Activated naive CD4-positive, alpha-beta T cell treated with anti-CD3 and anti-CD28 coated beads, Interleukin-2, amount 50 U/mL, for 16 hours (primary cell): ENCODE data around the gene KRT6B.
"Not testable (repeated sequence)": the region's sequence is repeated elsewhere in the genome, so short reads cannot be mapped to it uniquely, and the experiment has no call there.

Experiments used
- DNase-seq: peaks from one replicate; pipeline ENCODE4 v3.0.0-alpha.2; 2020

The KRT6B gene

DNA sequence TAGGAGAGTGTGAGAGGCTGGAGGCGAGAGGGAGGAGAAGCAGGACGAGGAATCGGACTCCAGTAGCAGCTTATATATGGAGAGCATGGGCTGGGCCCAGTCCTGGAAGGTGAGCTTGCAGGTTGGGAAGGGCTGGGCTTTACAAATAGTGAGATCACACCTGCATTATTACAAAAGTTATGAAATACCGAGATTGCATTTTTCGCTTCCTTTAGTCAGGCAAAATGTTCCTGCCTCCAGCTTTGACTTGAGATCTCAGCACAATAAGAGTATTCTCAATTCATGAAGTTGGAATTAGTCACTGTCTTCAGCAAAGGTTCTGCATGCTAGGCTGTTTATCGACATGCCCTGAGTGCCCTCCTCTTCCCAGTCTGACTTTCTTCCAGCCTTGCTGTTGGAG is at the start of gene KRT6B:
Gene KRT6B (minus strand): TSS at position 46 of the 400 bp plus-strand sequence. CDS start 68 bp downstream, outside the sequence.
- no peak for DNase-seq

- no peak for DNase-seq
Observed at GRCh38 chr12:52501490-52501889, 49.5 kb upstream of the KRT6B start.

- not testable (repeated sequence) for DNase-seq
Observed at GRCh38 chr12:52500574-52500973, 48.6 kb upstream of the KRT6B start.

- no peak for DNase-seq
Observed at GRCh38 chr12:52499806-52500560, 48.0 kb upstream of the KRT6B start.

- no peak for DNase-seq
Observed at GRCh38 chr12:52498946-52499345, 47.0 kb upstream of the KRT6B start.

DNA sequence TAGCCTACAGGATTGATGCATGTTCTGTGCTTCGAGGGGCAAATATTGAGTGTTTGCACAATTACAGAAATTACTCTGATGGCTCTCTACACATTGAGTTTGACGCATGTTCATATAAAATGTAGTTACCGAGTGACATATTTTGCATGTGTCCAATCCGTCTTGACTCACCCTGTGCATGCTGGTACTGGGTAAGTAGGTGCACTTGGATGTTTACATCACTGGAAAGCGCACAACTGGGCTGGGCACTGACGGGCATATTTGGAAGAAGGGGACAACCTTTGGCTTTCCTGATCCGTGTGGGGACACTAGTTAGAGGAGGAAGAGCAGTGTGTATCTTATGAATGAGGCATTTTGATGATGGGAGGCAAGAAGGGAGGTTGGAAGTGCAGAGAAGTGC is 46.0 kb upstream of the KRT6B start:
- DNase-seq, result no peak

DNA sequence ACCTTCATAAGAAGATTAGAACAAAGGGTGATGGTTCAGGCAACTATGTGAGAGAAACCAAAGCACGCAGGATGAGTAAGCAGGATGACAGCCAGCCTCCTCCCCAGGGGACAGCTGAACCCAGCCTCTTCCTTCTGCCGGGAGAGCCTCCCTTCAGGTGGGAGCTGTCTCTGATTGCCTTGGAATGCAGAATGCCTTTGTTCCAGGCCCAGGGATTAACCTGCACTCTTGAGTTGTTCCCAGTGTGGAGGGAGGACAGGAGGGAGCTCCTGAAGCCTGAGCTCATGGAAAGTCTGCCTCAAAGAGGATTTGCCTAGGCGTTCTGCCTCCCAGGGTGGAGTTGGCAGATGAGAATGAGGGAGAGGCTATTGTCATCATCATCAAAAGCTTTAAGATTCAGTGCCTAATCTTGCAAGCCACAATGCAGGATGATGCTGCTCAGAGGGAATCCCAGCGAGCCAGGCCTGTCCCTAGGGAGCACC is 44.7 kb upstream of the KRT6B start:
- no peak for DNase-seq

DNA sequence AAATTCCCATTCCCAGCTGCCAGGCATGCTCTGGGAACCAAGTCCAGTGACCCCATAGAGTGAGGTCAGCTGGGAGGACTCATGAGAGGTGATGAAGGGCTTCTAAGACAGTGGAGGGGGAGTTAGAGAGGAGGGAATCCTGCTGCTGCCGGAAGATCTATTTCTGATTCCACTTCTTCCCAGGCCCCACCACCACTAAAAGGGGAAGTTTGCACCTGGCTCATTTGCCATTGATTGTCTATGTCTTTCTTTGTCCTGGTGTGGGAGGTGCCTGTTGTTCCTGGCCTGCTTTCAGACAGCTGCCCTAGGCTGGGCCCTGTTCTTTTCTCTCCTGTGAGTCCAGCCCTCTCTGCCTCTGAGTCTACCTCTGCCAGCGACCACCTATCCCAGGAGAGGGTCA is 44.1 kb upstream of the KRT6B start:
- no peak for DNase-seq

DNA sequence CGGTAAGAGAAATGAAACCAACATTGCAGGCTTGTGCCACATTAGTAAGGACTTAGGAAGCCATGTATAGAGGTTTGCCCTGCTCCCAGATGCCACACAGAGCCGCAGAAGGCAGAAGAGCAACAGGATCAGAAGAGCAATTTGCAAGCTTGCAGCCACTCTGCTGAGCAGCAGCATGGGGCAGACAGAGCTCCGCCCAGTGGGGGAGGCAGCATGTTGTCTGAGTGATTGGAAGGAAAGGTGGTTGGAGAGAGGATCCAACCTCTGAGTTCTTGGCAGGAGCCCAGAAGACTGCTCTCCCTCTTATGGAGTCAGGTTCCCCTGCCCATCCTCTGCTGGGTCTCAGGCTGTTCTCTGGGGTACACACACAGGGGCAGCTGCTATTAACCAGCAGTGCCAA is 43.4 kb upstream of the KRT6B start:
- no peak for DNase-seq

DNA sequence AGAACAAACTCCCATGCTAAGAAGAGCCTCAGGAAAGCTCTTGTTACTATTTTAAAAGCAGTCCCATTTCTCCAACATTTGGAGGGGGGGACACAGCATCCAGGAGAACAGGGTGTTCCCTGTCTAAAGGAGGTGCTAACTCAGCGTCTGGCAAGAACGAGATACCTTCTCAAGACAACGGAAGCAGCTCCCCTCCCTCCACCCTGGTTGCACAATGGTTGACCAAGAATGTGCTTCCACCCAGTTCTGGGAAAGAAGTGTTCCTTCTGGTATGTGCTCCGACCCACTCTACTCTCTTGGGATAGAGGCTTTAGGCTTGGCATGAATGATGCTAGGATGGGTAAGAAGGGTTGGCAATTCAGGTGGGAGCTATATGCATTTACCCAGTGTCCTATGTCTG is 42.6 kb upstream of the KRT6B start:
- DNase-seq, result no peak

DNA sequence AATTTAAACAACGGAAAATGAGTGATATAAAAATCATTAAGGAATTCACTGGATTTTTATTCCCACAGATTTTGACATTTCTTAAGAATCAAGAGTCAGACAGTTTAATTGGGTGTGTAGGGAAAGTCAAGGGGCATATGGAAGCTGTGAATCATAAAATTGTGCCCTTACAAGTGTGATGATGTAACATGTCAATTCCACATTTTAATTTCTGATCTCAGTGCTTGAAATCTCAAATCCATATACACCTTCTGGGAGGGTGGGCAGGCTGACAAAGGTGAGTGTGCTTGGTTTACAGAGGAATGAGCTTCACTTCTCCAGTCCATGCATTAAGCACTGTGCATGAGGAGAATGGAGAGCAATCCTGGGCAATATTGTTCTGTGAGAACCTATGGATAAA is 42.2 kb upstream of the KRT6B start:
- no peak for DNase-seq

DNA sequence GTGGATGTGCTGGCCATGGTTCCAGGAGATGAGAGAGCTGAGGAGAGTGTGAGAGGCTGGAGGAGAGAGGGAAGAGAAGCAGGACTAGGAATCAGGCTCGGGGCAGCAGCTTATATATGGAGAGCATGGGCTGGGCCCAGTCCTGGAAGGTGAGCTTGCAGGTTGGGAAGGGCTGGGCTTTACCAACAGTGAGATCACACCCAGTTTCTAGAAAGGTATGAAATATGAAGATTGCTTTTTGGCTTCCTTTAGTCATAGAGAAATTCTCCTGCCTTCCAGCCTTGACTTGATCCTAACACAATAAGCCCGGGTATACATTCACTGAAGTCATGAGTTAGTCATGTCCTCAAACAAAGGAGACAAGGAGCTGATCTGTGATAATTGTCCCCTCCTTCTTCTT is 41.2 kb upstream of the KRT6B start, which contains the start of gene KRT6A:
Gene KRT6A (minus strand): TSS at position 86 of the 400 bp plus-strand sequence. CDS start 69 bp downstream, at position 17.
- no peak for DNase-seq

- not testable (repeated sequence) for DNase-seq
Observed at GRCh38 chr12:52492405-52492804, 40.5 kb upstream of the KRT6B start.

DNA sequence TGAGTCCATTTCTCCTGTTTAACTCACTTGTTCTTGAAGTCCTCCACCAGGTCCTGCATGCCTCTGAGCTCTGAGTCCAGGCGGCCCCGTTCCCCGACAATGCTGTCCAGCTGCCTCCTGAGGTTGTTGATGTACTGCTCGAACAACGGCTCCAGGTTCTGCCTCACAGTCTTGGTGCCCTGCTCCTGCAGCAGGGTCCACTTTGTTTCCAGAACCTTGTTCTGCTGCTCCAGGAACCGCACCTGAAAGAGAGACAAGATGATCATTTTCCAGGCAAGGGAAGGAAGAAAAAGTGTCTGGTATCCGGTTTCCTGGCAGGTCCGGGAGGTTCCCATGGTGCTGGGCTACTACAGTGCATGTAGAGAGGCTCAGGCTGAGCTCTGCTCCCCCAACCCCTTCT is 39.5 kb upstream of the KRT6B start:
- DNase-seq, result not testable (repeated sequence)

DNA sequence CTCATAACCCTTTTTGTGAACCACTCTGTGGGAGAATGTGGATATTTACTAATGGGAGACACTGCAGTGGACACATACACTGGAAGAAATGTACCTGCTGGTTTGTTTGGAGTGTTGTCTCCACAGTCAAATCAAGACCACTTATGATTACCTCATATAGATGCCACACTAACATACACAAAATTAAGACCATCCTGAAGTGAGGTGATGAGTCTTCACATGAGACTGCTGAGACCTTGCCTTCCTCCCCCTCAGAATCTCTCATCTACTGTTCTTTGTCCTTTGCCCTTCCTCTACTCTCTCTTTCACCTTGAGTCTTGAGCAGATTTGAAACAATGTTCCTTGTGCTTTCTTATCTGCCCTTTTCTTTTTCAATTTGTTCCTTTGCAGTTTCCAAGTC is 36.8 kb upstream of the KRT6B start:
- DNase-seq, result no peak

- not testable (repeated sequence) for DNase-seq
Observed at GRCh38 chr12:52487744-52488443, 35.9 kb upstream of the KRT6B start.

DNA sequence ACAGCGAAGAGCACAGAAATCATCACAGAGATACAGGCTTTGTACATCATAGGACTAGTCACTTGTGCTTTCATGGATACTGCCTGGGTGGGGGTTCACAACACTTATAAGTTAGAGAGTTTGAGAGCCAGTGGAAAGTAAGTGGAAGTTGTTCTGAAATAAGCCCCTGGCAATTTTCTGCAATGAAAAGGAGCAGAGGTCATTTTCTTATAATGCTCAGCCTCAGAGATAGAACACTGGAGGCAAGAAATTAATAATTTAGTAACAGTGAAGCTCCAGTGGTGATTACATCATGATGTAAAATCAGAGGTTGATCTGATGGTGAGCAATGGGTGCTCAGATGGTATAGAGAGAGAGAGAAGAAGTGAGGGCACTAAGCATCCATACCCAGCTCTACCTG is 35.3 kb upstream of the KRT6B start:
- no peak for DNase-seq

- no peak for DNase-seq
Observed at GRCh38 chr12:52486166-52487105, 34.5 kb upstream of the KRT6B start.

- no peak for DNase-seq
Observed at GRCh38 chr12:52480073-52480472, 28.1 kb upstream of the KRT6B start.

GRCh38 chr12:52477651-52478050 is 25.7 kb upstream of the KRT6B start:
- no peak for DNase-seq

DNA sequence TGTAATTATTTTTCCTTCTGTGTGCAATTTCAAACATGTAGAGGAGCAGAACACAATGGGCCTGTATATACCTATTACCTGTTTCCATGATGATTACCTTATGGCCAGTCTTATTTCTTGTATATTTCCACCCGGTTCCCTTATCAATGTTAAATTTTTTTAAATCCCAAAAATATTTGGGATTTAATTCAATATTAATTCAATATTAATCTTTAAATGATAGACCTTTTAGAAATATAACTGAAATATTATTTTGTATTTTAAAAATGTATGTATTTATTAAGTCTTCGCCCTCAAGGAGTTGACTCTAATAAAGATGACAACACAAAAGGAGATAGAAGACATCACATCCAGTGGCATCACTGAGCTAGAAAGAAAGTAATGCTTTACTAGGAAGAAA is 22.3 kb upstream of the KRT6B start:
- no peak for DNase-seq

DNA sequence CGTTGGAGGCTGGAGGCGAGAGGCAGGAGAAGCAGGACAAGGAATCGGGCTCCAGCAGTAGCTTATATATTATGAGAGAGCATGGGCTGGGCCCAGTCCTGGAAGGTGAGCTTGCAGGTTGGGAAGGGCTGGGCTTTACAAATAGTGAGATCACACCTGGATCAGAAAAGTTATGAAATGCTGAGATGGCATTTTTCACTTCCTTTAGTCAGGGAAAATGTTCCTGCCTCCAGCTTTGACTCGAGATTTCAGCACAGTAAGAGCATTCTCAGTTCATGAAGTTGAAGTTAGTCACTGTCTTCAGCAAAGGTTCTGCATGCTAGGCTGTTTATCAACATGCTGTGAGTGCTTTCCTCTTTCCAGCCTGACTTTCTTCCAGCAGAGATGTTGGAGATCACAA is 21.8 kb upstream of the KRT6B start, which contains the start of gene KRT6C:
Gene KRT6C (minus strand): TSS at position 38 of the 400 bp plus-strand sequence. CDS start 68 bp downstream, outside the sequence.
- DNase-seq, result no peak

- DNase-seq, result no peak
Observed at GRCh38 chr12:52469853-52470252, 17.9 kb upstream of the KRT6B start.
